ENCODE results near the gene STK33. TPM values are rescaled to one million over a fixed set of nuclear protein-coding genes. Genes with fewer than 3 reads are reported as not detected.

Gene STK33
- total RNA-seq, 1 donor from 2014 or later, result 3.4 TPM

- Mint-ChIP-seq H3K27me3 (ENCODE audit: low read depth) (peaks cover 25% of the 10 kb centered on the region), H3K9me3 (ENCODE audit: low read depth) (no peaks in the 10 kb centered on the region), H3K36me3 (ENCODE audit: low read depth) (no peaks in the 10 kb centered on the region), H3K4me3 (ENCODE audit: unreplicated experiment) (peak overlapping the region; percentile 62), H3K27ac (ENCODE audit: unreplicated experiment) (no peak overlapping the region), H3K4me1 (ENCODE audit: low read depth) (peaks cover 5% of the 10 kb centered on the region)
- peak; percentile 41 for DNase-seq (ENCODE audit: low spot score)
- TF ChIP-seq CTCF (IDR thresholded peaks at IDR 0.05), result peak; percentile 52
These were observed 239.2 kb downstream of the STK33 start for GRCh38 chr11:8354622-8355415.

GRCh38 chr11:8352876-8353505 is 241.0 kb downstream of the STK33 start:
- H3K27ac Mint-ChIP-seq (ENCODE audit: unreplicated experiment), result no peak overlapping the region
- peak; percentile 52 for DNase-seq (ENCODE audit: low spot score)

GRCh38 chr11:8352103-8352875 is 241.7 kb downstream of the STK33 start:
- H3K27ac Mint-ChIP-seq (ENCODE audit: unreplicated experiment), result no peak overlapping the region
- TF ChIP-seq CTCF (IDR thresholded peaks at IDR 0.05), result no peak
- peaks cover 5% of the 10 kb centered on the region for H3K4me1 Mint-ChIP-seq (ENCODE audit: low read depth)
- peaks cover 30% of the 10 kb centered on the region for H3K27me3 Mint-ChIP-seq (ENCODE audit: low read depth)
- no peak overlapping the region for H3K4me3 Mint-ChIP-seq (ENCODE audit: unreplicated experiment)
- no peaks in the 10 kb centered on the region for H3K9me3 Mint-ChIP-seq (ENCODE audit: low read depth)
- DNase-seq (ENCODE audit: low spot score), result no peak
- no peaks in the 10 kb centered on the region for H3K36me3 Mint-ChIP-seq (ENCODE audit: low read depth)

More at GRCh38 chr11:8352876-8353505, 241.0 kb downstream of the STK33 start:
- Mint-ChIP-seq H3K9me3 (ENCODE audit: low read depth) (no peaks in the 10 kb centered on the region), H3K27me3 (ENCODE audit: low read depth) (peaks cover 30% of the 10 kb centered on the region), H3K4me1 (ENCODE audit: low read depth) (peaks cover 5% of the 10 kb centered on the region), H3K36me3 (ENCODE audit: low read depth) (no peaks in the 10 kb centered on the region), H3K4me3 (ENCODE audit: unreplicated experiment) (no peak overlapping the region)
- TF ChIP-seq CTCF (IDR thresholded peaks at IDR 0.05), result no peak

GRCh38 chr11:8351223-8351622 is 242.8 kb downstream of the STK33 start:
- H3K27ac Mint-ChIP-seq (ENCODE audit: unreplicated experiment), result no peak overlapping the region
- H3K4me1 Mint-ChIP-seq (ENCODE audit: low read depth), result peaks cover 5% of the 10 kb centered on the region
- no peak for TF ChIP-seq CTCF (IDR thresholded peaks at IDR 0.05)
- no peak overlapping the region for H3K4me3 Mint-ChIP-seq (ENCODE audit: unreplicated experiment)
- H3K9me3 Mint-ChIP-seq (ENCODE audit: low read depth), result no peaks in the 10 kb centered on the region
- no peak for DNase-seq (ENCODE audit: low spot score)
- H3K27me3 Mint-ChIP-seq (ENCODE audit: low read depth), result peaks cover 27% of the 10 kb centered on the region
- no peaks in the 10 kb centered on the region for H3K36me3 Mint-ChIP-seq (ENCODE audit: low read depth)

GRCh38 chr11:8347978-8348377 is 246.1 kb downstream of the STK33 start:
- H3K9me3 Mint-ChIP-seq (ENCODE audit: low read depth), result no peaks in the 10 kb centered on the region
- H3K27ac Mint-ChIP-seq (ENCODE audit: unreplicated experiment), result no peak overlapping the region
- TF ChIP-seq CTCF (IDR thresholded peaks at IDR 0.05), result no peak
- no peaks in the 10 kb centered on the region for H3K36me3 Mint-ChIP-seq (ENCODE audit: low read depth)
- DNase-seq (ENCODE audit: low spot score), result no peak
- H3K27me3 Mint-ChIP-seq (ENCODE audit: low read depth), result peaks cover 23% of the 10 kb centered on the region
- no peaks in the 10 kb centered on the region for H3K4me1 Mint-ChIP-seq (ENCODE audit: low read depth)
- no peak overlapping the region for H3K4me3 Mint-ChIP-seq (ENCODE audit: unreplicated experiment)

Data from chondrocyte (in vitro differentiated cells).